ENCODE results near the gene KLF13. TPM values are rescaled to one million over a fixed set of nuclear protein-coding genes. Genes with fewer than 3 reads are reported as not detected.

The KLF13 gene
- total RNA-seq, 1 donor, result 13.8 TPM

- TF ChIP-seq CTCF (IDR thresholded peaks at IDR 0.05; ENCODE audit: insufficient read depth, low read depth, low read length), result no peak
- no peak overlapping the region for H3K4me3 ChIP-seq (ENCODE audit: low read depth, low read length)
- DNase-seq (ENCODE audit: low read depth), result no peak
Measured at GRCh38 chr15:31280046-31280830, 46.4 kb upstream of the KLF13 start.

DNA sequence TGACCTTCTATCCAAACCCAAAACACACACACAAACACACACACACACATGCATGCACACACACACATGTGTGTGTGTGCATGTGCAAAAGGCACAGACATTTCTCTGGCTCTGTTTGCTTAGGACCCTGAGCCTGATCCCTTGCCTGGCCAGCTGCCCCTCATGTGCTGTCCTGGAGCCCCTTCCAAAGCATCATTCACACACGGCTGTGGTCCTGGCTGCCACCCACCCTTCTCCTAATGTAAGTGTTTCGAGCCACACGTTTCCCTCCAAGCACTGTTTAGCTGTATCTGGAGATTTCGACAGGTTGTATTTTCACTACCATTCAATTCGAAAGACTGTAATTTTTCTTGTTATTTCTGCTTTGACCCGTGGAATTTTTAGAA is 45.8 kb upstream of the KLF13 start:
- TF ChIP-seq CTCF (IDR thresholded peaks at IDR 0.05; ENCODE audit: insufficient read depth, low read depth, low read length), result no peak
- H3K4me3 ChIP-seq (ENCODE audit: low read depth, low read length), result no peak overlapping the region
- no peak for DNase-seq (ENCODE audit: low read depth)

DNA sequence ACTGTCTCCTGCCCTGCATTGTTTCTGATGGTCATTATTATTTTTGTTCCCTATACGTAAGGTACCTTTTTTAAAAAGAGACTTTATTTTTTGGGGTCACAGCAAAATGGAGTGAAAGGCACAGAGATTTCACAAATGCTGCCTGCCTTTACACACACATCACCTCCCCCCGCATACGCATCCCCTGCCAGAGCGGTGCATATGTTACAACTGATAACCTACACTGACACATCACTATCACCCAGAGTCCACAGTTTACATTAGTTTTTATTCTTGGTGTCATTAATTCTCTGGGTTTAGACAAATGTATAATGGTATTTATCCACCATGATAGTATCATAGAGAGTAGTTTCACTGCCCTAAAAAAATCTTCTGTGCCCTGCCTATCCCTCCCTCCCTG is 43.6 kb upstream of the KLF13 start:
- H3K4me3 ChIP-seq (ENCODE audit: low read depth, low read length), result no peak overlapping the region
- no peak for TF ChIP-seq CTCF (IDR thresholded peaks at IDR 0.05; ENCODE audit: insufficient read depth, low read depth, low read length)
- DNase-seq (ENCODE audit: low read depth), result no peak

GRCh38 chr15:31285772-31286261 is 40.8 kb upstream of the KLF13 start:
- no peak for TF ChIP-seq CTCF (IDR thresholded peaks at IDR 0.05; ENCODE audit: insufficient read depth, low read depth, low read length)
- H3K4me3 ChIP-seq (ENCODE audit: low read depth, low read length), result no peak overlapping the region
- DNase-seq (ENCODE audit: low read depth), result no peak

GRCh38 chr15:31291048-31291578 is 35.5 kb upstream of the KLF13 start:
- no peak overlapping the region for H3K4me3 ChIP-seq (ENCODE audit: low read depth, low read length)
- DNase-seq (ENCODE audit: low read depth), result no peak
- TF ChIP-seq CTCF (IDR thresholded peaks at IDR 0.05; ENCODE audit: insufficient read depth, low read depth, low read length), result no peak

GRCh38 chr15:31292391-31293015 is 34.1 kb upstream of the KLF13 start:
- no peak for TF ChIP-seq CTCF (IDR thresholded peaks at IDR 0.05; ENCODE audit: insufficient read depth, low read depth, low read length)
- H3K4me3 ChIP-seq (ENCODE audit: low read depth, low read length), result no peak overlapping the region
- no peak for DNase-seq (ENCODE audit: low read depth)
